GM18868 (cell line): ENCODE measurements around the gene MAP4K1.
A peak's percentile ranks its signal among the peaks of the same experiment; 100 is the strongest.

Experiments
- ATAC-seq: cut with Tn5 transposase; IDR thresholded peaks from one replicate; pipeline ENCODE4 v1.9.1; 2021; ENCODE audit warnings: mild to moderate bottlenecking, moderate library complexity; ENCODE audit not compliant: unreplicated experiment

MAP4K1 gene

GRCh38 chr19:38617764-38618589 is at the start of gene MAP4K1:
TSS of gene MAP4K1 (minus strand) at chr19:38617953. CDS start at chr19:38617895, 58 bp downstream.
- peak; percentile 71 for ATAC-seq

GRCh38 chr19:38666663-38667511 is 49.1 kb upstream of the MAP4K1 start:
- ATAC-seq, result peak; percentile 63

GRCh38 chr19:38665950-38666662 is 48.4 kb upstream of the MAP4K1 start:
- ATAC-seq, result no peak

- no peak for ATAC-seq
Observed at GRCh38 chr19:38665219-38665931, 47.6 kb upstream of the MAP4K1 start.

GRCh38 chr19:38664503-38665211 is 46.9 kb upstream of the MAP4K1 start:
- no peak for ATAC-seq

- ATAC-seq, result no peak
Observed at GRCh38 chr19:38663957-38664502, 46.3 kb upstream of the MAP4K1 start.

- ATAC-seq, result no peak
Observed at GRCh38 chr19:38663156-38663651, 45.5 kb upstream of the MAP4K1 start.

- ATAC-seq, result no peak
Observed at GRCh38 chr19:38662537-38663155, 44.9 kb upstream of the MAP4K1 start.

- no peak for ATAC-seq
Observed at GRCh38 chr19:38661996-38662395, 44.2 kb upstream of the MAP4K1 start.

- no peak for ATAC-seq
Observed at GRCh38 chr19:38661136-38661535, 43.4 kb upstream of the MAP4K1 start.

- no peak for ATAC-seq
Observed at GRCh38 chr19:38660724-38661123, 43.0 kb upstream of the MAP4K1 start.

GRCh38 chr19:38658462-38659306 is 40.9 kb upstream of the MAP4K1 start:
- no peak for ATAC-seq

- no peak for ATAC-seq
Observed at GRCh38 chr19:38657633-38658222, 40.0 kb upstream of the MAP4K1 start.

GRCh38 chr19:38656171-38656981 is 38.6 kb upstream of the MAP4K1 start:
- no peak for ATAC-seq

GRCh38 chr19:38655148-38655824 is 37.5 kb upstream of the MAP4K1 start:
- no peak for ATAC-seq

GRCh38 chr19:38654628-38655055 is 36.9 kb upstream of the MAP4K1 start:
- no peak for ATAC-seq
